GM19395 (cell line): ENCODE results near the gene MARCHF10.

ENCODE experiments used
- ATAC-seq: cut with Tn5 transposase; IDR thresholded peaks from one replicate; pipeline ENCODE4 v1.9.1; 2021; ENCODE audit warnings: mild to moderate bottlenecking, moderate library complexity; ENCODE audit not compliant: unreplicated experiment

Gene MARCHF10

DNA sequence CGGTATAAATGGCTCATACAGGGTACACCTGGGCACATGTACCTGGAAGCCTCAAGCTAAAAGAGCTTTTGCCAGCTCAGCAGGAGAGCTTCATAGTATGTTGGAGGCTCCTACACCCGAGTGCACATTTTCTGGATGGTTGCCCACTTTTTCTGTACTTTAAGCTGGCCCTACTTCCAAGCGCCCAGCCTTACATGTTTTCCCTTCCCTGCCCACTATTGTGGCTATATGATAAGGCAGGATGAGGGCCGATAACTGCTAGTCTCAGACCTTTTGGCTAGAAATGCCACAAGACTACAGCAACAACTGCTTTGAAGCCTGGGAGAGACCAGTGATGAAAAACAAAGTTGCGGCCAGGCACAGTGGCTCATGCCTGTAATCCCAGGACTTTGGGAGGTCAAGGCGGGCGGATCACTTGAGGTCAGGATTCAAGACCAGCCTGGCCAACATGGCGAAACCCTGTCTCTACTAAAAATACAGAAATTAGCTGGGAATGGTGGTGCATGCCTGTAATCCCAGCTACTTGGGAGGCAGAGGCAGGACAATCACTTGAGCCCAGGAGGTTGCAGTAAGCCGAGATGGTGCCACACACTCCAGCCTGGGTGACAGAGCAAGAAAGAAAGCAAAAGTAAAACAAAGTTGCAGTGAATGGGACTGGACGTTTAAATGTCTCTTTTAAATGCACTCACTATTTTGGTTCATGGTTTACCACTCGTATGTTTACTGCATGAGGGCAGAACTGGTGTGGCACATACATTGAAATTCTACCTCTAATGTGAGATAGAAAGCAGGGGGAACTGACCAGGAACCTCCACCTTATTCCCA lies 14.2 kb upstream of the MARCHF10 start:
- ATAC-seq: no peak

DNA sequence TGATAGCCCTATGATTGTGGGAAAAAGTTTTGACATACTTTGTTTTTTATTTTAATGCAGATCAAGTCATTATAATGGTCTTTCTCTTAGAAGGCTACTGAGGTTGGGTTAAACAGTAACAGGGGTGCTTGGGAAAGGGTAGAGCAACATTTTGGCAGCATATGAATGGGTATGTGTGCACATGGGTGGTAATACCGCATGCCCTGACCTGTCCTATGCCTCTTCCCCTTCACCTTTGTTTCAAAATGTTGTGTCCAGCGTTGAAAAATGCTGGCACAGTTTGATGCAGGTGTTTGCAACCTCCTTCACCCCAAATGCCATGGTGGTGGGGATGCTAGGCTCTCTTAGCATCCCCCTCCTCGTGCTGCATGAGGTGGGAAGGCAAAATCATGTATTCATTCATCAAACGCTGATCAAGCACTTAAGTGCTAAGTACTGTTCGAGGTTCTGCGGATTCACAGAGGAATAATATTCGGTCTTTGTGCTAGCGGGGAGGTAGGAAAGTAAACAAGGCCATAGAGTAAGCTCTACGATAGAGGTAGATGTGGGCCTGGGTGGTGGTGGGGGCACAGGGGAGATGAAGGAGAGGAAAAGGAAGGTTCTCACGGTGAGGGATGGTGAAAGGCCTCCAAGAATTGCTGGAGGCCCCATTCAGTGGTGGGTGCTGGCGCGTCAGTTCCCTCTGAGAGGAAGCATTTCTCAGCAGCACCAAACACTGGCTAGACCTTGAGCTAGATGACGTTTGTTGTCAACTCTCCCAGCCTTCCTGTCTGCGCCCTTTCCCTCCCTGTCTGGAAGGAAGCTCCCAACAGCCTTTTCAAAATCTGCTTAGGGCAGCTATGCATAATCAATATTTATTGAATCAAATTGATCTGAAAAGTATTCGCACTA lies 13.3 kb upstream of the MARCHF10 start:
- ATAC-seq: no peak

DNA sequence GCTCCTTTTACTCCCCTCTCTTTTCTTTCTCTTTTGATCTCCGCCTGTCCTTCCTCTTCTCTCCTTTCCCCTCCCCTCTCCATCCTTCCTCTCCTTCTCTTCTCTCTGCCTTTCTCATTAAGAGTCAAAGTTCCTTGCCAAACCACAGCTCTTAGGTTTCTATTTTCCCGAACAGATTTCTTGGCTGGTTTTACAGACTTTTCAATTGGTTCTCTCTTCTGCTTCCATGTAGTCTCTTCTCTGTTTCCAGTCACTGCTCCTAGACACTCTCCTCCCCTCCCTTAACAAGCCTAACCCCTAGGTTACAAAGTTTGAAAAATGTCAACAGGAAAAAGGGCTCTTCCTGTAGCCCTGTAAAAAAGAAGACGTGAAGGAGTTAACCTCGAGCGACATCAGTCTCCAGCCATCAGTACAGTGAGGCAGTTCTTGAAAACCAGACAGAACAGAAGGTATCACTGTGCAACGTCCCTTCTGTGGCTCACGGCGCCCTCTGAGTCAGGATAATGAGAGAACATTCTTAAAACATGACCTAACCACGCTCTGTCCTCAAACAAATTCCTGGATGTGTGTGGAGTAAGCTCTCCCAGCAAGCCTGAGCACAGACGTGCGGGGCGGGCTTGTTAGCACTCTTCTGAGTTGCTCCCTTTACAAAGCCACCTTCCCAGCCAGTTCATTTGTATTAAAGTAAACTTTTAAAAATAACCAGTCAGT lies 11.6 kb upstream of the MARCHF10 start:
- no peak for ATAC-seq

DNA sequence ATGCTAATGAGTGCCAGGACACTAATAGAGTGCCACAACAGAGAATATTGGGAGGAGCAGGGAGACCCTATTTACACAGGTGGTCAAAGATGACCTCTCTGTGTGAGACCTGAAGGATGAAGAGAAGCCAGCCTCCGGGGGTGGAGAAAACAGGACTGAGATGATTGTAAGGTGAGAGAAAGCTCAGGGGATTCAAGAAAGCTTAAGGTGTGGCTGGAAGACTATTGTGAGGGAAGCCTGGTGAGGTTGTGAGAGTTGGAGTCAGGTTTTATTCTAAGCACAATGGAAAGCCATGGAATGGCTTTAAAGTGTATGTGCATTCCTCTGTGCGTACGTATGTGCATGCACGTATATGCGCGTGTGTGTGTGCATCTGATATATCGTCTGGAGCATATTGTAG lies 10.4 kb upstream of the MARCHF10 start:
- ATAC-seq: no peak

DNA sequence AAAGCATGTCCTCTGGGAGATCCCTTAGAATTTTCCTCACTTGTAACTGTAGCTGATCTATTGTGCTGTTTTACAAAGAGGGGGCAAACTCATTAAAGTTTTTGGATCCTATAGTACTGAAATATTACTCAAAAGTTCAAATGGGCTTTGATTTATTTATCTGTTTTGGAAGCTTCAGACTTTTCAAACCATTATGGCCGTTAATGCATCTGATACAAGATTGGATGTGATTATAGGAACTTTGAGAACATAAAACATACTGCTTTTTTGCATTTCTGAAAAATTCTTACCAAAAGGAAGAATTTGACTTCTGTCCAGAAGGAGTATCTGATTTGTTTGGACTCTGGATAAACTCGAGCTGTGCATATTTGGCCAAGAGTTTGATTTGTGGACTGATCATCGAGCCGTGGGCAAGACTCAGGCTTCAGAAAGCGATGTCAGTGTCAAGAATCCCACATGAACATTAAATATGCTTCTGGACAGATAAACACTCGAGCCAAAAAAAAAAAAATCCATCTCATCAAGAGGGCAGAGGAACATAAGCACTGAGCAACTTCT lies 8.2 kb upstream of the MARCHF10 start:
- ATAC-seq: no peak

DNA sequence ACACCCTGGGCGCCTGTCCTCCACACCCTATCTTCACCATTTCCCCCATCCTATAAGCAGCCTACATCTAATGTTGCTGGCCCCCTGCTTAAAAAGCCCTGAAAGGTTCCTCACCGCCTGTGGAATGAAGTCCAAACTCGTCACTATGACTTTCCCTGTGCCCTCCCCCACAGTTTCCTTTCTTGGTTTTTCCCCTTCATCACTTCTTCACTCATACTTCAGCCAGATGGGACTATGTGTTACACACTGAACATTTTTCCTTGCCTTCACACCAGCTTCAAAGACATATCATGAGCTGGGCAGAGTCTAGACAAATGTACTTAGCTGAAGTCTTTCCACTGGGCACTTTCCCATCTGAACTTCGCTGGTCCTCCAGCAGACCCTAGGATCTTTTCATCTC lies 1.5 kb upstream of the MARCHF10 start:
- no peak for ATAC-seq

DNA sequence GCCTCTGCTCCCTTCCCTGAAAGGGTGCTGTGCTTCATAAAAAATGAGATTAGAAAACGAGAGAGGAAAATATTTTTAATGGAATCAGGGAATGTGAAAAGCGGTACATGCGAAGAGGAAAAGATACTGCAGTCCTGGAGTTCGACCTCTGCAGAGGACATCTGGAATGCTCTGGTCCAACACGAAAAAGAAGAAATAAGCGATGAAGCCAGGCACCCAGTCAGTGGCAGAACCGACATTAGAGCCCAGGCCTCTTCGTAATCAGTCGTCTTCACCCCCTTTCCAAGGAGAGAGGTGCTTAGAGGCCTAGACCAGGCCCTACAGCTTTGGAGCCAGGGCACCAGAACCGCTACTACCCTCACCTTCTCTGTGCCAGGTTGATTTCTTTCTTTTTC lies 459 bp upstream of the MARCHF10 start:
- ATAC-seq: no peak

DNA sequence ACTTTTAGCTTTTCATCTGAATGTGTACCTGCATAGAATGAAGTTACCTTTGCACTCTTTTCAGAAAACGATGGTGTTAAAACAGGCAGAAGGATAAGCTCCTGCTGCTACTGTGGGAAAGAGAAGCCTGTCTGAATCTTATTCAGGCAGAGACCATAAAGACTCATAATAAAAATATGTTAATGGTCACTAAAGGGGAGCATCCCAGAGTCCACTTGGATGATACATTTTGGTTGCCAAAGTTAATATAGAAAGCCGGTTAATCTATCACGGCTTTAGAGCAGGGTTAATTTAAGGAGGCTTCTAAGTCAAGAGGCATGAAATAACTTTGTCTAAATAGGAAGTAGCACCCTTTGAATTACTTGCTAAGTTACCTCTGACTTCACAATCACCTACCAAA lies 2.9 kb downstream of the MARCHF10 start:
- no peak for ATAC-seq

DNA sequence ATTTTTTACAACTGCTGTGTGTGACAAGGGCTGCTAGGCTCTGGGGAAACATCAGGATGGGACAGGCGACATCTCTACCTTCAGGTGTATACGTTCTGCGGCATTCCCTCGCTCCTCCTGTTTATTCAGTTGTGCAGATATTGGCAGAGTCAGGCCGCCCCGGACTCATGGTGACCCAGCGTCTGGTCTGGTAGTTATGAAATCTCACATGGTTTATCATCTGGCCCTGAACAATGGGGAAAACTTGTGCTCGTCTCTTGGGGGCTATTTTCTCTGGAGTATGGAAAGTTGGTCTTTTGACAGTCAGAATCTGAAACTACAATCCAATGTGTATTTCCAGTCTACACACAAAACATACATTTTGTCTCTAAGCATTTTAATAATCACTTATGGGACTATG lies 3.3 kb downstream of the MARCHF10 start:
- ATAC-seq: no peak

DNA sequence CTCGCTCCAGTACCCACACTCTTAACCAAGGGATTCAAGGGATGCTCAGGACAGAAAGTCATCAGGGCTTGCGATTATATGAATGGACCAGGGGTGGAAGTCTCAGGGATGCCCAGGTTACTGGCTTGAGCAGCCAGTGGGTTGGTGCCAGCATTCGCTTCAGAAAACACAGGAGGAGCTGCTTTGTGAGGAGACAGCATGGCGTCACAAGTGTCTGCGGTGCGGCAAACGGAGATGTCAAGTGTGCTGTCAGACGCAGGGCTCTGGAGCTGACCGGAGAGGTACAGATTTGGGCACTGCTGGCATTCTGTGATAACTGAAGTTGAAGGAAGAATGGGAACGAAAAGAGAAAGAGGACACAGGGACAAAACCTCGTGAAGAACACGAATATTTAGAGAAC lies 4.1 kb downstream of the MARCHF10 start:
- ATAC-seq: no peak

DNA sequence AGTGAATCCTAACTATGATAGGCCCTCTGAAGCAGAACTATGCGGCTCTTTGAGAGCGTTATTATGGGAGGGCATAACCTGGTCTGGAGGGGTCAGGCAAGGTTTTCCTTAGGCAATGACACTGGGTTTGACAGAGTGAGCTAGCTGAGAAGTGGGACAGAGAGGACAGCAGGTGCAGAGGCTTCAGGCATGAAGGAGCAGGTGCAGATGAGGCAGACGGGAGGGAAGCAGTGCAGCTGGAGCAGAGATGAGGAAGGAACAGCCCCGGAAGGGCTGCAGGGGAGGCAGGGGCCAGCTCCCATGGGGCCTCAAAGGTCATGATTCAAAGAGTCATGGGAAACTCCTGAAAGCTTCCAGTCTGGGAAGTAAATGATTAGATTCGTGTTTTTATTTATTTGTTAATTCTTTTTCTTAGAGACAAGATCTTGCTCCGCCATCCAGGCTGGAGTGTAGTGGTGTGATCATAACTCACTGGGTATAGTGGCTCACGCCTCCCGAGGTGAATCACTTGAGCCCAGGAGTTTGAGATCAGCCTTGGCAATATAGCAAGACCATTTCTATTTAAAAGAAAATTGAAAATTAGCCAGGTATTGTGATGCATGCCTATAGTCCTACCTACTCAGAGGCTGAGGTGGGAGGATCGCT lies 5.4 kb downstream of the MARCHF10 start:
- ATAC-seq: no peak

DNA sequence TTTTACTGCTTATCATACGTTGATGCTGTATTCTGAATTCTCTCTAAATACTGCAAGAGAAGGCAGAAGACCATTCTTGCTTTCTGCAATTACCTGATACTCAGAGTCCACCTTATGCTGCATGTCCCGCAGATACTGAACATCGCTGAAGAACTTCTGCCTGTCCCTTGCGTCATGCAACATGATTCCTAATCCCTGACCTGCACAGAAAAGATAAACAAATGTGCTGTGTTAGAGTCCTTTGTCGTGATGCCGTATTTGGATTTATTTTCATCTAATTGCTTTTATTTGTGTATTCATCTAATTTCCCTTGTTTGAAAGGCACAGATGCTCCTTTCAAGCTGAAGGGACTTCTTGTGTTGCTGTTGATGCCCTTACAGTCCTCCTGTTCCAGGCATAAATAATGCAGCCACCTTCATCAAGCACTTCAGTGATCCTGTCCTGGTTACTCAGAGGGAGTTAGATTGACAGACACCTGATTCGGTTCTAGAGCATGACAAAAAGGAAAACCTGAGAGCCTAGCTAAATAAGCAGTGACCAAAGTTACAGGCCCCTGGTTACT lies 6.5 kb downstream of the MARCHF10 start:
- ATAC-seq: no peak

DNA sequence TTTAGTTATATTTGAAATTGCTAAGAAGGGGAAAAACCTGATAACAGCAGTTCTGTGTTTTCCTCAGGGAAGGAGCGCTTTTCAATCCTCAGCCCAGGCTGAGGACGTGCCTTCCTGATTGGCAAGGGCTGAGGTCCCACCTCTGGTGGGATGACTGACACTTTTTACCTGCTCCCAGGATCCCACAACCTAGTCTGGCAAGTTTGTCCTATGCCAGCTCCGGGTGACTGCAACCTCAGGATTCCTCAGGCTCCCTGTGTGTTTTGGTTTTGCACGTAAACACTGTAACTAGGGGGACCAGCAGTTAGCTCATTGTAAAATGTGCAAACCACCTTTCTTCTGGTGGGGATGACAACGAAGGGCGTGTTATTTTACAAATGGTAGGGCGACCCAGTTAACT lies 7.5 kb downstream of the MARCHF10 start:
- no peak for ATAC-seq

DNA sequence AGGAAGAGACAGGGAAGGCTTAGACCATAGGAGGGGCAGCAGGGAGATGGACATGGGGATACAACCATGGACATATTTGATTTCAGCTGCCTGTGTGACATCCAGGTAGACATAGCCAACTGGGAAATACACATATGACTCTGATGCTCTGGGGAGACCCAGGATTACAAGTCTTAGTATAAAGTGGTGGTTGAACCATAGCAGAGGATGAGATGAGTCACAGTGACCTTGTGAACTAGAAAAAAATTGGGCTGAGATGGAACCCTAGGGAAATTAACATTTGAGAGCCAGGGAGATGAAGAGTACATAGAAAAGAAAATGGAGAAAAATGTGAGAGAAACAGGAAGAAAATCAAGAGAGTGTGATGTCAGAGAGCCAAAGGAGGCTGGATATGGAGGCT lies 10.2 kb downstream of the MARCHF10 start:
- no peak for ATAC-seq

DNA sequence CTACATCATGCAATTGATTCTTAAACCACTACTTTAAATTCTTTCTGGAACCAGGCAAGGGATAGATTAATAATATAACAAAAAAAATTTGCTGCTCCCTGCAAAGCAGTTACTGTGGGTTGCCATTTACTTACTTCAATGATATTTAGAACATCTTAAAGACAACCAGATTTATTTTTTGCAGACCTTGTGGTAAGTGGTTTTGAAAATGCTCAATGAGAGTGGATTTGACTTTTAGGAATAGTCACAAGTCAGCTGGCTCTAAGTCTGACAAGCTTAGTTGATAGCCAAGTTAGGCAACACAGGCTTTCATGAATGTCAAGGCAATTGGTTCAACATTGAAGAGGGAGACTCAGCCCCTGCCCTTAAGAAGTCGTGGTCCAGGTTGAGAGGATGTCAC lies 11.8 kb downstream of the MARCHF10 start:
- ATAC-seq: no peak

DNA sequence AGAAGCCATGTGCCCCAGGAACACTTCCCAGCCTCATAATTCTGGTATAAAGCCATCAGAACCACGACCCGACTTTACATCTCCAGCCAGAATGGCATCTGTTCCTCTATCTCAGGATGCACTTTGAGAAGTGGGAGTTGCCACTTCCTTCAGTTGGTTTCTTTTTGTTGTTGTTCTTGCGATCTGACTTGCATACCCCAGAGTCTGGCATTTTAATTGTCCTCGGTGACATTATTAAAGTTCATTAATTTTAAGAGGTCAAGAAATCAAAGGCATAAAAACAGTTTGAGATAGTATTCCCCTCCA lies 13.5 kb downstream of the MARCHF10 start:
- no peak for ATAC-seq

DNA sequence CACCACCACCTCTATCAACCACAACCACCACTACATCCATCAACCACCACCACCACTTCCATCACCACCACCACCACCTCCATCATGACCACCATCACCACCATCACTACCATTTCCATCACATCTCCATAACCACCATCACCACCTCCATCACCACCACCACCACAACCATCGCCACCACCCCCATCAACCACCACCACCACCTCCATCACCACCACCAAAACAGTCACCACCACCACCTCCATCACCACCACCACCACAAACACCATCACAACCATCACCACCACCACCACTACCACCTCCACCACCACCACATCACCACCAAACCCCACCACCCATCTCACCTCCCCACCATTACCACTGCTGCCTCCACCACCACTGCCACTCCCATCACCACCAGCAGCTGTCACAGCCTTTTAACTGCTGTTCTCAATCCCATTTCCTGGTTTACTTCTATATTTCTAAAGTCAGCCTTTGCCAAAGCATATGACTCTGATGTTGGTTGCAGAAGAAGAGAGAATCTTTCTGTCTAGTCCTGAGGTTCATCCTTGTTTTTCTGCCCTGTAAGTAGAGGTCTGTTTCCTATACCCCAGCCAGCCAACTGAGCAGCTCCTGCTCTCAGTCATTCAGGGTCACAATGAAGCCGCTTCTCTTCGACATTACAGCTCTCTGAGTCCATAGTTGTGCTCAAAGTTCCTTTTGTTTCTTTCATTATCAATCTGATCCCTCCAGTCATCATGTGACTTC lies 14.0 kb downstream of the MARCHF10 start:
- no peak for ATAC-seq

DNA sequence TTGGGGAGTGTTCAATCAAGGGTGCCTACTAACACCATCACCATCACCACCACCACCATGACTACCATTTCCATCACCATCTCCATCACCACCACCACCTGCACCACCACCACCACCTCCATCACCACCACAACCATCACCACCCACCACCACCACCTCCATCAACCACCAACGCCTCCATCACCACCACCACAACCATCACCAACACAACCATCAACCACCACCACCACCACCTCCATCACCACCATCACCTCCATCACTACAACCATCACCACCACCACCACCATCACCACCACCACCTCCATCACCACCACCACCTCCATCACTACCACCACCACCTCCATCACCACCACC lies 15.7 kb downstream of the MARCHF10 start:
- no peak for ATAC-seq

DNA sequence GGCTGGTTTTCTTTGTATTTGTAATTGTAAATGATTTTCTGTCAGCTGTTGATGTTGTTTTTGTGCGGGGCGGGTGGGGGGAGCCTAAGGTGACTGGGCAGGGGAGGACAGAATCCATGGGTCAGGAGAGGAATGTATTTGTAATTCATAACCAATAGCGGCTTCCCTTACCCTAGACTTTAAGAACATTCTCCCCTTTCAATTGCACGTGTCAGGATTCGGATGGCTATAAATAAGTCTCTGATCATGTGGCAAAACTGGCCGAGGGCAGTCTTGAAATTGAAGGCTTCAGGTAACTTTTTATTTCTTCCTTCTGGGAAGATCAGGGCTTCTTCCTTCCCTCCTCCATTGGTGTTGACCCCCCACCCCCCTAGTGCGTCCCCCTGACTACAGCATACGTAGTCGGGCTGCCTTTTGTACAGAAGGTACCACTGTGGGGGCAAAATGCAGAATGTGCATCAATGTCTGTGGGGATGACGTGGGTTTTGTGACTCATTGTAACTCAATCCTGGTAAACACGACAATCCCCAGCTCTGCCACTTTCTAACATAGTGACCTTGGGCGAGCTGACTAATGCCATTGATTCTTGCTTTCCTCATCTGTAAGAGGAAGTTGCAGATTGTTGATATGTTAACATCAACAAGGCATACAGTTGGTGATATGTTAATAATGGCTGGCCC lies 16.2 kb downstream of the MARCHF10 start:
- ATAC-seq: no peak
